T-helper 2 cell treated with Interferon-gamma antibody and Interleukin-4, amounts not matched to agents 5 μg/mL and 100 μg/mL, for 36 hours (primary cell): ENCODE measurements around the gene SORCS1.

Experiments
- DNase-seq: peaks from one replicate; pipeline ENCODE4 v3.0.0; 2021; ENCODE audit warnings: low spot score
- H3K27ac Mint-ChIP-seq: one replicate; pipeline ENCODE4 v1.8.0; 2021; ENCODE audit warnings: mild to moderate bottlenecking, mixed read lengths
- H3K27me3 Mint-ChIP-seq: one replicate; pipeline ENCODE4 v1.8.0; 2021; ENCODE audit warnings: low read depth, mixed read lengths
- H3K36me3 Mint-ChIP-seq: one replicate; pipeline ENCODE4 v1.8.0; 2021; ENCODE audit warnings: low read depth, mixed read lengths
- H3K4me1 Mint-ChIP-seq: one replicate; pipeline ENCODE4 v1.8.0; 2021; ENCODE audit warnings: low read depth, mixed read lengths
- H3K4me3 Mint-ChIP-seq: one replicate; pipeline ENCODE4 v1.8.0; 2022; ENCODE audit warnings: mild to moderate bottlenecking, moderate library complexity, mixed read lengths
- H3K9me3 Mint-ChIP-seq: one replicate; pipeline ENCODE4 v1.8.0; 2021; ENCODE audit warnings: mixed read lengths

The SORCS1 gene

DNA sequence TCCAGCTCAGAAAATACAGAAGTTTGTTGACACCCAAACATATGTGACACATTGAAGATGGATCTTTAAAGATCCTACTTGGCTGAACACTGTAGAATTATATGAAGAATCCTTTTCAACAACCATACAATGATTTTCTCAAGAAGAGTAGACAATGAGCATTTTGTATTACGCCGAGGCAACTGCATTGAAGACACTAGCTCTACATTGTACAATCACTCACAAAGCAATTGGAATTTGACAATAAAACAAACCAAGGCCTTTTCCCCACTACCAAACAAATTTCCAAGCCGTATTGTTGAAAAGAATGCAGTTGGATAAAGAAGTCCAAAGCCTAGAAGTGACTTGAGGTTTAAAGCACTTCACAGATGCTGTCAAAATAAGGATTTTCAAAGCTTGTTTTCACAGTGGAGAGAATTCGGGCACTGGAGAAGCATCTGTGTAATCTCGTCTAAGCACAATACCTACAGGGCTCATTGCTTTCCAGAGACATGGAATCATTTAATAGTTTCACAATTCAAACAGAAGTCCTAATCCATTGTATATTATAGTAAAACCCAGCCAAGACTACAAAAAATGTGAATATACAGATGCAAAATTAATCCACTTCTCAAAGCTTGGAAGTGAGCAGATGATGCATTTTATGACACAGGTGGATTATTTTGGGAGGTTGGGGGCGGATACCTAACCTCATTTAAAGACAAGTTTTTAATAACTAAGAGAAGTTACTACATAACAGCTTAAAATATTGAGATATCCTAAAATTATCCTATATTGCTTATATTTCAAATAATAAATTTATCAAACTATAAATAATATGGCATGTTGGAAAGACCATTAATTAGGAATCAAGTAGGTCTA, 78.6 kb downstream of the SORCS1 start:
- H3K27me3 Mint-ChIP-seq = no peaks in the 10 kb centered on the region
- H3K27ac Mint-ChIP-seq = no peak overlapping the region
- no peaks in the 10 kb centered on the region for H3K4me1 Mint-ChIP-seq
- DNase-seq = no peak
- H3K4me3 Mint-ChIP-seq = no peak overlapping the region
- no peaks in the 10 kb centered on the region for H3K36me3 Mint-ChIP-seq
- peaks cover 3% of the 10 kb centered on the region for H3K9me3 Mint-ChIP-seq

DNA sequence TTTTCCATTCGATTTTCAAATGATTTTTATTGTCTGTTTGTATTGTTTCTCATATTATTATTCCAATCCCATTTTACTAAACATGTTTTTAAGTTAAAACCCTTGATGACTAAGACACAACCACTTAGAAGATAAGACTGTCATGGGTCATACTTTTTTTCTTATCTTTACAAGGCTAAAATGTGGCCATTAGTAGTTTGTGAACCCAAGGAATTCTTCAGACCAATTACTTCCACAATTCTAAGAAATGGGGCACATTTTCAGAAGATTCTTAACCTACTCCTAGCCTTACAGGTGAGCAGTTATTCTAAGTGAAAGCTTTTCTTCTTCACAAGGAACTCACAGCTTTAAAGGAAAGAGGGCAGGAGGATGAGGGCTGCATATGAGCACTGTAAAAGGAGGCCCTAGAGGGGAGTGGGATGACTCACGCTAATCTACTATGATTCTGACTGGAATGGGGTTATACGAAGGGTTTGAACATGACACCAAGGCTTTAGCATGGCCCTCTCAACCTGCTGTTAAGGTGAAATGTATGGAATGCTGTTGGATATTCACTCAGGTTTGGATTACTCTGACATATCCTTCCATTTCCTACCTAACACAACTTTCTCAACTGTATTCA, 81.0 kb downstream of the SORCS1 start:
- no peak for DNase-seq
- H3K4me1 Mint-ChIP-seq = no peaks in the 10 kb centered on the region

DNA sequence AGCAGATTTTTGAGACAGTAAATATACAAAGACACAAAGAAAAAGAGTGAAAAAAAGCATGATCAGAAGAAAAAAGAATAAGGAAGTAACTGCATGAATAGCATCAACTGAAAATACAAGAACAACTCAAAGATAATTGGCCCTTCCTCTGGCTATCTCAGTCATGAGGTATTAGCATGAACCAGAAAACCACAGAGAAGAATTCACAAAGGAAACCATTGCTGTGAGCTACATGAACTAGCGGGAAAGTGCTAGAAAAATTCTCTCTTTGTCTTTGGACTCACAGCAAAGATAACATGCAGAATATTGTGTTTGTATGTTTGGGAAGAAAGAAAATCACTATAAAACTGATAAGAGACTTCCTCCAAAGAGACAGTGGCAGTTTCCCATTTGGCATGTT, 82.9 kb downstream of the SORCS1 start:
- H3K36me3 Mint-ChIP-seq = no peaks in the 10 kb centered on the region
- no peak overlapping the region for H3K27ac Mint-ChIP-seq
- H3K4me3 Mint-ChIP-seq = no peak overlapping the region

More for the DNA sequence above, 81.0 kb downstream of the SORCS1 start:
- no peak overlapping the region for H3K27ac Mint-ChIP-seq
- H3K27me3 Mint-ChIP-seq = no peaks in the 10 kb centered on the region
- no peaks in the 10 kb centered on the region for H3K36me3 Mint-ChIP-seq
- H3K9me3 Mint-ChIP-seq = peaks cover 3% of the 10 kb centered on the region
- H3K4me3 Mint-ChIP-seq = no peak overlapping the region

DNA sequence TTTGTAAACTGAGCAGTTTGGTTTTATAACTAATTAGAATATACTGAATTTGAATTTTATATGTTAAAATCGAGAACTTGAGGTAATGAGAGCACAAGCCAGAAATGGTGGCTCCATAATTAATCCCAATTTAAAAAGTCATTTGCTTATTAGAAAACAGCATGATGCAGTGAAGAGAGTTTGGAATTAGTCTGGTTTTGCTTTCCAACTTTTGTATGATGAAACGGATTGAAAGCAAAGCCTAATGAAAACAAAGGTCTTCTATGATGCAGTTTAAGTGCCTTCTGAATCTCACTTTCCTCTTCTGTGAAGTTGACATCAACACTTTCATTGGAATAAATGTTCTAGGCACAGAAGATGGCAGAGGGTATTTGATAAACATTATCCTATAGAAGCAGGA, 89.4 kb downstream of the SORCS1 start:
- Mint-ChIP-seq H3K36me3 (no peaks in the 10 kb centered on the region), H3K27ac (no peak overlapping the region), H3K27me3 (no peaks in the 10 kb centered on the region), H3K4me3 (no peak overlapping the region), H3K4me1 (no peaks in the 10 kb centered on the region), H3K9me3 (peaks cover 4% of the 10 kb centered on the region)
- DNase-seq = no peak

More for the DNA sequence above, 82.9 kb downstream of the SORCS1 start:
- no peaks in the 10 kb centered on the region for H3K9me3 Mint-ChIP-seq
- DNase-seq = no peak
- H3K27me3 Mint-ChIP-seq = no peaks in the 10 kb centered on the region
- H3K4me1 Mint-ChIP-seq = no peaks in the 10 kb centered on the region

DNA sequence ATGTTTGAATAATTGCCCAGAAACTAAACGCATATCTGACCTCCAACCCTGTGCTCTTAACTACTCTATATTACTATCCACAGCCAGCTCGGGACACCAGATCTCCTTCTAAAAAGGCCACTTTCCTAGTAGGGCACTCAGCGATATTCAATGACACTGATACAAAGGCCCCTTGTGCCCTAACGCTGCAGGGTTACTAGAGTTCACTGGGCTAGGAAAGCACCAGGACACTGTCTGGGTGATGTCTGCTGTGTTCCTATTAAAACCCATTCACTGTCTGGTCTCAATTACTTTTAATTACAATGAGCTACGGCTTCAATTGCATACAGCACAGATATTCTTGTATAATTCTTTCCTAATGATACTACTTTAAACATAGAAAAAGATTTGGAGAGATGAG, 91.7 kb downstream of the SORCS1 start:
- no peak for DNase-seq
- Mint-ChIP-seq H3K27ac (no peak overlapping the region), H3K9me3 (peaks cover 4% of the 10 kb centered on the region), H3K4me1 (no peaks in the 10 kb centered on the region), H3K4me3 (no peak overlapping the region), H3K27me3 (no peaks in the 10 kb centered on the region), H3K36me3 (no peaks in the 10 kb centered on the region)

DNA sequence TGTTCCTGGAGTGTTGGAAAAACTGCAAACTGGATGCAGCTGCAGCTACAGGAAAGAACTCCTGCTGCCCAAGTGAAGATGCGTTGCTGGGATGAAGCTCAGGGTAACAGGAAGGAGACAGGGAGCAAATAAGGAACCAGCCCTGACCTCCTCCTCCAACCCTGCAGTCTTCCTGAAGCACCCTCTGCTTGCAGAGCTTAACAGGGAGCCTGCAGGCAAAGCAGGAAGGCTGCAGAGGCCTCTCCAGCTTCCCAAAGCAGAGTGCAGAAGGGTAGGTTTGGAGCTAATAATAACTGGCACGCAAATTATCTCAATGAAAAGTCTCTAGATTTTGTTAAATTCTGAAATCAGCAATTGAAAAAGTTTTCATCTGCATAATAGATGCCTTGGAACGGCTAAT, 92.5 kb downstream of the SORCS1 start:
- DNase-seq = no peak
- Mint-ChIP-seq H3K27ac (no peak overlapping the region), H3K27me3 (no peaks in the 10 kb centered on the region), H3K4me1 (no peaks in the 10 kb centered on the region), H3K4me3 (no peak overlapping the region), H3K36me3 (no peaks in the 10 kb centered on the region), H3K9me3 (peaks cover 4% of the 10 kb centered on the region)

DNA sequence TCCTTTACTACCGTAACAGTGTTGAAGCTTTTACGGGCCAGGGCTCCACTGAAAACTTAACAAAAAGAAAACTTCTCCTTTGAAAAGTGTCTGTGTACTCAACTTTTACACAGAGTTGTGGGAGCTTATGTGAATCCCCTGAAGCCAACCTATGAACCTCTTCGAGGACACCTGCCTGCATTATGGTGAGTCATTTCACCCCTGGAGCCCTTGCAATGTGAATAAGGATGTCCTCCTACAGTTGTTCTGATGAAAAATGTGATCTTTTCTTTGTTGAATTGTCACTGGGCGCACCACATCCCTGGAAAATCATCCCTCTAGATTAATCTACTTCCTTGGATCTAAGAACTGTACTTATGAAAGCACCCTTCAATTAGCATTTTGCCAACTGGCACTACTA, 93.2 kb downstream of the SORCS1 start:
- Mint-ChIP-seq H3K27ac (no peak overlapping the region), H3K4me1 (no peaks in the 10 kb centered on the region), H3K9me3 (peaks cover 4% of the 10 kb centered on the region), H3K27me3 (no peaks in the 10 kb centered on the region), H3K36me3 (no peaks in the 10 kb centered on the region), H3K4me3 (no peak overlapping the region)
- no peak for DNase-seq

DNA sequence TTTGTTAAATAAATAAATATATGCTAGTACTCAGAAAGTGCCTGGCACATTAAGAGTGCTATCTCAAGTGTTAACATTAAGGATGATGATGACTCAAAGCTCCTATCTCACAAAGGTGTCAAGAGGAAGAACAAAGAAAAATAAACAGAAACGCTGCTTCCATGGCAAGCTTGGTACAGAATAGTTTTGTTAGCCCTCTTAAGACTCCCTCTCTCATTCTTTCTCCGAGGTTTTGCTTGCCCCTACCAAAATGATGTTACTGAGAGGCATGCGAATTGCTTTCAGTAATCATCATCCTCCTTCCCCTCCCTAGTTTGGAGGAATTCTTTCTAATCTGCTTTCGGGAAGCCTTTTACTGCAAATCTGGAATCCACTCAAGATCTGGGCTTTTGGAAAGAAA, 96.7 kb downstream of the SORCS1 start:
- peaks cover 10% of the 10 kb centered on the region for H3K9me3 Mint-ChIP-seq
- H3K27me3 Mint-ChIP-seq = no peaks in the 10 kb centered on the region
- no peaks in the 10 kb centered on the region for H3K4me1 Mint-ChIP-seq
- H3K36me3 Mint-ChIP-seq = no peaks in the 10 kb centered on the region
- no peak overlapping the region for H3K27ac Mint-ChIP-seq
- DNase-seq = no peak
- H3K4me3 Mint-ChIP-seq = no peak overlapping the region

DNA sequence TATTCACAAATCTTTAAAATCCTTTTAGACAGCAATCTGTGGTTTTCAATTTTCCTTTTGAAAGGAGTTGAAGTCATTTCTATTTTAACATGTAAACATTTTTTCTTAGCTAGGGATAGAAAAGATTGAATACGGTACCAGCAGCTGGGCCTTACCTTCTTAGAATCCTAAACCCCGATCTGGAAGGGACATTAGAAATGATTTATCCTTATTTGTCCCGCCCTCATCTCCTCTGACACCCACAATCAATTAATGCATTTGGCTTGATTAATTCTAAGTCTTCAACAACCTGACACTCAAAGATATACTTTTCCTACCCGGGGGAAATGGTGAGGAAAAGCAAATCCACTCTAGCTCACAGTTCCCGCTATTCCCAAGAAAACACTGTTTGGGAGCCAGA, 100.4 kb downstream of the SORCS1 start:
- no peak for DNase-seq
- Mint-ChIP-seq H3K27ac (no peak overlapping the region), H3K4me1 (no peaks in the 10 kb centered on the region)

DNA sequence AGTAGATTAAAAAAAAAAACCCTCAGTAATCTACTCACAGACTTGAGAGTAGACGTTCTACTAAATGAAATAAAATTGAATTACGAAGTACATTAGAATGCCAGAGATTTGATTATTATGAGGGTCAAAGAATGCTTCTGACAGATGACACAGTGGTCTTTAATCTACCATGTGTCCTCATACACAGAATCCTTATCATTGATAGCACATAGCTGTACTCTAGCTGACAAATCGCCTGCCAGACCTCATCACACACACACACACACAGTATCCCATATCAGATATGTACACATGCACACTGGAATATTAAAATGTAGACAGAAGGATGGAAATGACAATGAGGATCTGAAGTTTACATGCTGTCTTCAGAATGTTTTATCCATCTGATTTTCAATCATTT, 104.6 kb downstream of the SORCS1 start:
- Mint-ChIP-seq H3K9me3 (peaks cover 9% of the 10 kb centered on the region), H3K27me3 (no peaks in the 10 kb centered on the region), H3K4me3 (no peak overlapping the region), H3K4me1 (no peaks in the 10 kb centered on the region), H3K36me3 (no peaks in the 10 kb centered on the region), H3K27ac (no peak overlapping the region)
- DNase-seq = no peak

More for the DNA sequence above, 100.4 kb downstream of the SORCS1 start:
- Mint-ChIP-seq H3K4me3 (no peak overlapping the region), H3K36me3 (no peaks in the 10 kb centered on the region), H3K9me3 (peaks cover 6% of the 10 kb centered on the region), H3K27me3 (no peaks in the 10 kb centered on the region)

DNA sequence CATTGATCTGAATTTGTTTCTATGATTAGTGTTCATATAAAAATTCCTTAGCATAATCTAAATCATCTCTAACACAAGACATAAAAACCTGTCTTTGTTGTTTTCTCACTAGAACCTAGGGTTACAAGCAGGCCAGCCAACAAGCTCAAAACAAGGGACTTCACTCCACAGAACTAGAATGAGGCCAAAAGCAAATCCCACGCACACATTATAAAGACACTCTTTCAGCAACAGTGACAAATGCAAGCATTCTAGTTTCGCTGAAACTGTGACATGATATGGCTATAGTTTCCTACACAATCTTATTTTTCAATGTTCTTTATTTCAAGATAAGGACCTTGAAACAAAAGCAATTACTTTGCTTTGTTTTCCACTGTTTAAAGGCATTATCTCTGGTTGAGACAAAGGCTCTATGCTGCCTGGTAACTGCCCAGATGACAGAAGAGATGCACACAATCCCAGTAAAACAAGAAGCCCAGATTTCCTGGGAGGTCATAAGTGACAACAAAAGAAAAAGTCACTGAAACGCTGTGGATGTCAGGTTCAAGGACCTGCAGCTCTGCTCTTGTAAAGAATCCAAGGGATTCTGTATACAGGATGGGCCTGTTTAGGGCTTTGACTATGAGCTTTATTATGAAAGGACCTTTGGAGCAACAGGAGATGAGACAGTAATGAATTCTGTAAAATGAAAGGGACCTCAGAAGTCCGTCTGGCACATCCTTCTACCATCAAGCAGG, 105.3 kb downstream of the SORCS1 start:
- no peak for DNase-seq
- no peaks in the 10 kb centered on the region for H3K36me3 Mint-ChIP-seq
- H3K4me3 Mint-ChIP-seq = no peak overlapping the region
- no peaks in the 10 kb centered on the region for H3K27me3 Mint-ChIP-seq
- no peaks in the 10 kb centered on the region for H3K4me1 Mint-ChIP-seq
- H3K9me3 Mint-ChIP-seq = peaks cover 3% of the 10 kb centered on the region
- H3K27ac Mint-ChIP-seq = no peak overlapping the region

DNA sequence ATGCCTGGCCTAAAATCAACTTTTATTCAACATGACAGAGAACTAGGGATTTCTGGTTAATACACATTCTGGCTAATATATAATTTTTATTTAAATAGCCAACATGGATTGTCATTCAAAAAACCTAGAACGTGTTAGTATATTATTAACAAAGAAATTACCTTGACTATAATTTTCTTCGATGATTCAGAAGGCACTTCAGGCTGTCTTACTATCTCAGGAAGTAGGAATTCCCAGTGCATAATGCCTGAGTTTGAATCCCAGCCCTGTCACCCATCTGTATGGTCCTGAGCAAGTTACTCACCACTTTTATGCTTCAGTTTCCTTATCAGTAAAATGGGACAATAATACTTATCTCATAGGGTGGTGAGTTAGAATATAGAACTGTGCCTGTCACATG, 106.2 kb downstream of the SORCS1 start:
- no peak overlapping the region for H3K27ac Mint-ChIP-seq
- peaks cover 3% of the 10 kb centered on the region for H3K9me3 Mint-ChIP-seq
- no peaks in the 10 kb centered on the region for H3K27me3 Mint-ChIP-seq
- no peaks in the 10 kb centered on the region for H3K36me3 Mint-ChIP-seq
- no peaks in the 10 kb centered on the region for H3K4me1 Mint-ChIP-seq
- DNase-seq = no peak
- H3K4me3 Mint-ChIP-seq = no peak overlapping the region

DNA sequence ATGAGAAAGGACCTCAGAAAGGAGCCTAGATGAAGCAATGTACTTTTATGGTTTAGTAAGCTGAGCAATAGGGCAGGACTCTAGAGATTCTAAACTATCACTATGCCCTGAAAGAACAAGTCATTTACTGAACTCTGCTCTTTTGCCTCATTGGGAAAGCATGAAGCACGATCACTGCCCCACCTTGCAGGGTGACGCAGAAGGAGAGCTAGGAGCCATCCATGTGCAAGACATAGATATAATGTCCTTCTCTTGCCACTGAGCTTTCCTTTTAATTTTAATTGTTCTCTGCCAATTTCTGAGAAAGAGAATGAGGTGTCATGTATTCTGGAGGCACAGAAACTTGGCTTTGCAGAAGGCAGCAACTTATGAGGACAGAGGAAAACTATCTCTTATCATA, 108.3 kb downstream of the SORCS1 start:
- H3K4me1 Mint-ChIP-seq = no peaks in the 10 kb centered on the region
- no peak for DNase-seq
- H3K27me3 Mint-ChIP-seq = no peaks in the 10 kb centered on the region
- H3K36me3 Mint-ChIP-seq = no peaks in the 10 kb centered on the region
- no peak overlapping the region for H3K4me3 Mint-ChIP-seq
- H3K27ac Mint-ChIP-seq = no peak overlapping the region
- H3K9me3 Mint-ChIP-seq = peaks cover 3% of the 10 kb centered on the region

DNA sequence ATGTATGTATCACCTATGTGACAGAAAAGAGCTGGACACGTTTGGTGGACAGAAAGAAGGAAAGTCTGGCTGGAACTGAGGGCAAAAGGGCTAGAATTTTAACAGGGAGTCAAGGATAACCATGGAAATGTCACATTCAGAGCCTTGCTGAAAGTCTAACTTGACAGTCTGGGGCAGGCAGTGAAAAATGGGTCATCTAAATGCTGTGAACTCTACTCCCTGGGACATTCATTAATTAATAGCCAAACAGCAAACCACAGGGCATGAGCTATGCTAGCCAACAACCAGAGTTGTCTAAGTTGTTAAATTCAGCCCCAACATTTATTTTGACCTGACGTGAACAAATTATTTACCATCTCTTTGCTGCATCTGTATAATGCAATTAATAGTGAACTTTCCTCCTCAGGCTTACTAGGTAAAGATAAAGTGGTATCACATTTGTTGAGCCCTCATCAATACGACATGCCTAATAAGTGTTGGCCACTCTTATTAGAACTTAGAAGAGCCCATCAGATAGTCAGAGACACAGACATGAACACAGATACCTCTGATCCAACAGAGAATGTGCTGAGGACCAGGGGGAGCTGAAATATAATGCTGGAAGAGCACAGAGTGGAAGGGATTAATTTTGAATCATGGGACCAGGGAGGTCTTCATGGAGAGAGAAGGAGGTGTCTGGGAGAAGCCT, 109.9 kb downstream of the SORCS1 start:
- Mint-ChIP-seq H3K4me3 (no peak overlapping the region), H3K27me3 (no peaks in the 10 kb centered on the region), H3K36me3 (no peaks in the 10 kb centered on the region), H3K4me1 (no peaks in the 10 kb centered on the region), H3K27ac (no peak overlapping the region), H3K9me3 (peaks cover 3% of the 10 kb centered on the region)
- DNase-seq = no peak
